ENCODE data around the gene PLEKHA1.

DNA sequence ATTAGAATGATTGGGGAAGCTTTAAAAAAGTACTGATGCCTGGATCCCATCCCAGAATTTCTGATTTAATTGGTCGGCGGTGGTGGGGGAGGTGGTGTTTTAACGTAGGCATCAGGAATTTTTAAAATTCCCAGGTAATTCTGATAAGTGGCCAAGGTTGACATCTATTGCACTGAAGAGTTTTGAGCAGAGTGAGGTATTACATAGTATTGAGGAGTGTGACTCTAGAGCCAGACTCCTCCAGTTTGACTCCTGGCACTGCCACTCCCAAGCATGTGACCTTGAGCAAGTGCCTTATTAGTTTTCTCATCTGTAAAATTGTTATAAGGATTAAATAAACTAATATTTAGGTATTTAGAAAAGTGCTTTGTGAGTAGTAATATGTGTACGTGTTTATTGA lies 6.2 kb downstream of the PLEKHA1 start:
- TF ChIP-seq, protein P1, sequence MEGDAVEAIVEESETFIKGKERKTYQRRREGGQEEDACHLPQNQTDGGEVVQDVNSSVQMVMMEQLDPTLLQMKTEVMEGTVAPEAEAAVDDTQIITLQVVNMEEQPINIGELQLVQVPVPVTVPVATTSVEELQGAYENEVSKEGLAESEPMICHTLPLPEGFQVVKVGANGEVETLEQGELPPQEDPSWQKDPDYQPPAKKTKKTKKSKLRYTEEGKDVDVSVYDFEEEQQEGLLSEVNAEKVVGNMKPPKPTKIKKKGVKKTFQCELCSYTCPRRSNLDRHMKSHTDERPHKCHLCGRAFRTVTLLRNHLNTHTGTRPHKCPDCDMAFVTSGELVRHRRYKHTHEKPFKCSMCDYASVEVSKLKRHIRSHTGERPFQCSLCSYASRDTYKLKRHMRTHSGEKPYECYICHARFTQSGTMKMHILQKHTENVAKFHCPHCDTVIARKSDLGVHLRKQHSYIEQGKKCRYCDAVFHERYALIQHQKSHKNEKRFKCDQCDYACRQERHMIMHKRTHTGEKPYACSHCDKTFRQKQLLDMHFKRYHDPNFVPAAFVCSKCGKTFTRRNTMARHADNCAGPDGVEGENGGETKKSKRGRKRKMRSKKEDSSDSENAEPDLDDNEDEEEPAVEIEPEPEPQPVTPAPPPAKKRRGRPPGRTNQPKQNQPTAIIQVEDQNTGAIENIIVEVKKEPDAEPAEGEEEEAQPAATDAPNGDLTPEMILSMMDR (IDR thresholded peaks at IDR 0.05; ENCODE audit: extremely low read depth in 1 of 2, insufficient read depth in 1 of 2, low read depth in 1 of 2, low read length in 2 of 2): no peak
- TF ChIP-seq EZH2 (IDR thresholded peaks at IDR 0.05; ENCODE audit: borderline replicate concordance, low read depth, low read length, severe bottlenecking): no peak
